Choroid plexus epithelial cell (primary cell): Measurements from ENCODE around the gene SOHLH2.

Source experiments
- DNase-seq: peaks from one replicate; pipeline ENCODE4 v3.0.0-alpha.2; 2010; ENCODE audit warnings: low read depth
- H3K4me3 ChIP-seq: 2 replicates; pipeline ENCODE4 v1.5.1; 2011; ENCODE audit warnings: low read depth, mild to moderate bottlenecking, control low read depth, low read length, moderate library complexity
- CTCF ChIP-seq: conservative IDR thresholded peaks from 2 replicates; pipeline ENCODE4 v1.5.1; 2011; ENCODE audit warnings: low read depth, mild to moderate bottlenecking, control low read depth, inconsistent platforms, low read length, moderate library complexity

Gene SOHLH2

GRCh38 chr13:36129539-36129938 is 84.8 kb downstream of the SOHLH2 start:
- no peak for TF ChIP-seq CTCF
- no peak overlapping the region for H3K4me3 ChIP-seq
- no peak for DNase-seq

GRCh38 chr13:36126491-36126890 is 87.9 kb downstream of the SOHLH2 start:
- no peak for TF ChIP-seq CTCF
- no peak overlapping the region for H3K4me3 ChIP-seq
- DNase-seq = no peak

GRCh38 chr13:36125841-36126240 is 88.5 kb downstream of the SOHLH2 start:
- DNase-seq = no peak
- TF ChIP-seq CTCF = no peak
- no peak overlapping the region for H3K4me3 ChIP-seq

GRCh38 chr13:36124236-36124822 is 90.0 kb downstream of the SOHLH2 start:
- peak; percentile 44 for DNase-seq
- H3K4me3 ChIP-seq = no peak overlapping the region
- TF ChIP-seq CTCF = no peak
